C4-2B (cell line): ENCODE measurements around the gene SETD4.

Source experiments
- ZFX ChIP-seq: fragments of 450-650 bp; IDR thresholded peaks from 2 replicates; pipeline ENCODE4 v1.6.1; 2017
- TF ChIP-seq, protein P1 (sequence below): fragments of 450-650 bp; conservative IDR thresholded peaks from 2 replicates; pipeline ENCODE4 v1.5.1; 2017; ENCODE audit warnings: mild to moderate bottlenecking

- TF ChIP-seq, protein P1, sequence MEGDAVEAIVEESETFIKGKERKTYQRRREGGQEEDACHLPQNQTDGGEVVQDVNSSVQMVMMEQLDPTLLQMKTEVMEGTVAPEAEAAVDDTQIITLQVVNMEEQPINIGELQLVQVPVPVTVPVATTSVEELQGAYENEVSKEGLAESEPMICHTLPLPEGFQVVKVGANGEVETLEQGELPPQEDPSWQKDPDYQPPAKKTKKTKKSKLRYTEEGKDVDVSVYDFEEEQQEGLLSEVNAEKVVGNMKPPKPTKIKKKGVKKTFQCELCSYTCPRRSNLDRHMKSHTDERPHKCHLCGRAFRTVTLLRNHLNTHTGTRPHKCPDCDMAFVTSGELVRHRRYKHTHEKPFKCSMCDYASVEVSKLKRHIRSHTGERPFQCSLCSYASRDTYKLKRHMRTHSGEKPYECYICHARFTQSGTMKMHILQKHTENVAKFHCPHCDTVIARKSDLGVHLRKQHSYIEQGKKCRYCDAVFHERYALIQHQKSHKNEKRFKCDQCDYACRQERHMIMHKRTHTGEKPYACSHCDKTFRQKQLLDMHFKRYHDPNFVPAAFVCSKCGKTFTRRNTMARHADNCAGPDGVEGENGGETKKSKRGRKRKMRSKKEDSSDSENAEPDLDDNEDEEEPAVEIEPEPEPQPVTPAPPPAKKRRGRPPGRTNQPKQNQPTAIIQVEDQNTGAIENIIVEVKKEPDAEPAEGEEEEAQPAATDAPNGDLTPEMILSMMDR, result no peak
- no peak for TF ChIP-seq ZFX
Observed at GRCh38 chr21:36068748-36069398, 8.5 kb upstream of the SETD4 start.
